Left renal pelvis (tissue), 4 donors: Measurements from ENCODE around the gene RHD. TPM values are rescaled to one million over a fixed set of nuclear protein-coding genes. Genes with fewer than 3 reads are reported as not detected.
"Not testable (repeated sequence)": the region's sequence is repeated elsewhere in the genome, so short reads cannot be mapped to it uniquely, and the experiment has no call there.

Experiments
- DNase-seq, 4 donors: peaks; one replicate each; pipeline ENCODE4 v3.0.0-alpha.2; 2013; ENCODE audit warnings: low read depth in 4 of 4, low spot score in 3 of 4
- polyA plus RNA-seq, 4 donors: library from polyadenylated mRNA; unstranded; fragments of 120-200 nt; gene quantifications; one replicate each; pipeline ENCODE4 v1.2.1, GENCODE V29; 2013; ENCODE audit not compliant: insufficient read length in 4 of 4

RHD gene
- polyA plus RNA-seq, 4 donors, result 0.57 to 3.8 (median 1.6) TPM

GRCh38 chr1:25255706-25256577 is 16.4 kb upstream of the RHD start:
- DNase-seq, result no peak

- DNase-seq, result no peak
These were observed 15.7 kb upstream of the RHD start for GRCh38 chr1:25256578-25256965.

GRCh38 chr1:25257196-25257595 is 15.1 kb upstream of the RHD start:
- no peak for DNase-seq

DNA sequence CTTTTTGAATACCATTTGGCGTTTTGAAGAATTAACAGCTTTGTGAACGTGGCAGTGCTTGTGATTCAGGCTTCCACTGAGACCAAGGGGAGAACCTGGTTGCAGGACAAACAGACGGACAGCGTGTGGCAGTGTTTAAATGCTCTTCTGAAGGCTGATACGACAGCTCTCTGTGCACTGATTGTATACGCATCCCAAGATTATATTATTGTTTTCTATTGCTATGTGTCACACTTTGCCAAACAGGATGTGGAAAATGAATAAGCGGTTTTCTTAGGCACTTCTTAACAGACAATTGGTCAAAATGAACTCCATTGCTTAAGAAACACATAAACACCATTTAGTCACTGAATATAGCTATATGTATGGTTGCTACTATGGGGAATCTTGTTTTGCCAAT is 12.5 kb upstream of the RHD start:
- not testable (repeated sequence) for DNase-seq

DNA sequence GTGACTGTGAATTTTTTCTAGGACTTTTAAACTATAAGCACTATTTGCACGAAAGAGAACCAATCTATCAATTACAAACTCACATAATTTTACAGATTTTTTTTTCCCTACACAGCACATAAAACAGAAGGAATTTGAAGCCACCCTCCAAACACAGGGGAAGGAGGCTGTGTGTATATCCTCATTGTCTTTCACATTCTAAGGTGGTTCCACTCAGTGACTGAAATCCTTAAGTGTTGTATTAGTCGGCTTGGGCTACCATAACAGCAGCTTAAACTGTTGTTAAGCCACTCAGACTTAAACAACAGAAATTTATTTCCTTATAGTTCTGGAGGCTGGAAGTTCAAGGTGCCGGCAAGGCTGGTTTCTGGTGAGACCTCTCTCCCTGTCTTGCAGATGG is 12.0 kb upstream of the RHD start:
- DNase-seq, result not testable (repeated sequence)

DNA sequence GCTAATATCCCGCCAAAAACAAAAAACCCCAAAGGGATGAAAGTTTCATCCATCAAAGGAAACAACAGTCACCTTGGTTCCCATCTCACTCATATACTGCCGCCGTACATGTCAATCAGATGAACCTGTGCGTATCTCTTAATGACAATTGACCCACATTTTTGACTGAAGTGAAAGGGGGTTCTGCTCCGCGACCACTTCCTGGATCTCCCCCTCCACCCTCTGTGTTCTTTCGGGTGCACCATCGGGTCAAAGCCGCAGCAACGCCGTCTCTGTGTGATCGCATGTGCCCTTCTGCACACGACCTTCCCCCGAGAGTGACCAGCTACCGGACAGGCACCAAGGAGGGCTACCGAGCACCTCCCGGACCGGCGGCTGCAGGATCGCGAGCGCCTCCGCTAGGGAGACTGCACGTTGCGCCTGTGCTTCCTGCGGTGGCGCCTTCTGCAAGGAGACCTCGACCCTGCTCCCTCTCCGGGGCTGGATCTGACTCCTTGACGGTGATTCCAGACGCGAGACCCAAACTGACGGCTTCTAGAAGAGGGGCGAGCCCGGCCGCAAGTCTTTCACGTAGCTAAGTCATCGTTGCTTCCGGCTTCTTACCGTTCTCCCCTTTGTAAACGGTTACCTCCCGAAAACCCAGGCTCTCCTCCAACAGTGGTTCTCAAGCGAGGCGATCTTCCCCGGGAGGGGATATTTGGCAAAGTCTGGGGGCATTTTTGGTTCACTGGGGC is 5.6 kb upstream of the RHD start:
- not testable (repeated sequence) for DNase-seq

DNA sequence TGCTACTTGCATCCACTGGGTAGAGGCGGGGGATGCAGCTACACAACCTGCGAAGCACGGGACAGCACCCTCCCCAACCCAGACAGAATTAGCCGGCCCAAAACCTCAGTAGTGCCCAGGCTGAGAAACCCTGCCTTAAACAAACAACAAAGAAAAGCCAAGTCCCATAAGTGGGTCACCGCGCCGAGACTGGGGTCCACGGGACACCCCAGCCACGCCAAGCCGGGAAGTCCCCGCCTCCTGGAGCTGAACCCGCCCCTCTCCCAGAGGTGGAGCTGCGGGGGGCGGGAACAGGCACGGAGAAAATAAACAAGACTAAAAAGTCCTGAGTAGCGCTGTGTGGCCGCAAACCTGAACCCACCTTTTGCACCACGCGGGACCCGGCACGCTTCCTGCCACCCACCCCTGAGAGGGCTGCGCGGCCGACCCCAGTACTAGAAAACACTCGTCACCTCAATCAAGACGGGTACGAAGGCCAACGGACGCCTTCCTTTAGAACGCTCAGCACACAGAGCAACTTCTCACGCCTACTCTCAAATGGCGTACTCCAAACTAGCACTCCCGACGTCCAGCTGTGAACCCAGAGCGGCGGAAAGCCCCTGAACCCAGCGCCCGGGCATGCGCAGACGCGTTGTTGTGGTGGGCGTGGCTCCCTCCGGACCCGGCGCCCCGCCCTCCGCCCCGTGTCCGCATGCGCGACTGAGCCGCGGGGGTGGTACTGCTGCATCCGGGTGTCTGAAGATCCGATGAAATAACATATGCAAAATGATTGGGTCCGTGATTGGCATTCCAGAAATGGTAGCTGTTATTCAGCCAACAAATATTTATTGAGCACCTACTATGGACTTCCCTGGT is 4.8 kb upstream of the RHD start:
- peak in 1 of 4 donors; percentile 61 for DNase-seq

DNA sequence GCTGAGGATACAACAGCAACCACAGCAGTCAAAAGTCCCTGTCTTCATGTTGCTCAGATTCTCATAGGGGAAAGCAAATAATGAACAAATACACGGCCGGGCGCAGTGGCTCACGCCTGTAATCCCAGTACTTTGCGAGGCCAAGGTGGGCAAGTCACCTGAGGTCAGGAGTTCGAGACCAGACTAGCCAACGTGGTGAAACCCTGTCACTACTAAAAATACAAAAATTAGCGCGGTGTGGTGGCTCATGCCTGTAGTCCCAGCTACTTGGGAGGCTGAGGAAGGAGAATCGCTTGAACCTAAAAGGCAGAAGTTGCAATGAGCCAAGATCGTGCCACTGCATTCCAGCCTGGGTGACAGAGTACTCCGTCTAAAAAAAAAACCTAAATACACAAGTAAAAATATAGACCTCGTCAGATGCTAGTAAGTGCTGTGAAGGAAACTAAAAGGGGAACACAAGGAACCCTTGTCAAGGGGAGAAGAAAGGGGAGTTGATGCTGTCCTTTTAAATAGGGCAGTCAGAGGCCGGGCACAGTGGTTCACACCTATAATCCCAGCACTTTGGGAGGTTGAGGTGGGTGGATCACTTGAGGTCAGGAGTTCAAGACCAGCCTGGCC is 4.1 kb upstream of the RHD start:
- DNase-seq, result not testable (repeated sequence)

GRCh38 chr1:25275648-25276047 is 3.3 kb downstream of the RHD start:
- DNase-seq, result not testable (repeated sequence)

GRCh38 chr1:25277295-25277694 is 5.0 kb downstream of the RHD start:
- not testable (repeated sequence) for DNase-seq

DNA sequence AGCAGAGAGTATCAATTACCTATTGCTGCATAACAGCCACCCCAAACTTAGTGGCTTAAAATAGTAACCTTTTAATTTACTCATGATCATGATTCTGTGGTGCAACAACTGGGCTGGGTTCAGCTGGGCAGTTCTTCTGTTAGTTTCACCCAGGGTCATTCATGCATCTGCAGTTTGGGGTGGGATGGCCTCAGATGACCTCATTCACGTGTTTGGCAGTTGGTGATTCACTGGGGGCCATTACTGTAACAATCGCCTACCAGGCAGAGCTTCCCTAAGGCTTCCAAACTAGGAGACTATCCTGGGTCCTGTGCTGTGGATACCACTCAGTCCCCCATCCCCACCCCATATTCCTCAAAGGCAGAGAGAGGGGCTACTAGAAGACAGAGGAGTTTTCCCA is 6.0 kb downstream of the RHD start:
- not testable (repeated sequence) for DNase-seq

DNA sequence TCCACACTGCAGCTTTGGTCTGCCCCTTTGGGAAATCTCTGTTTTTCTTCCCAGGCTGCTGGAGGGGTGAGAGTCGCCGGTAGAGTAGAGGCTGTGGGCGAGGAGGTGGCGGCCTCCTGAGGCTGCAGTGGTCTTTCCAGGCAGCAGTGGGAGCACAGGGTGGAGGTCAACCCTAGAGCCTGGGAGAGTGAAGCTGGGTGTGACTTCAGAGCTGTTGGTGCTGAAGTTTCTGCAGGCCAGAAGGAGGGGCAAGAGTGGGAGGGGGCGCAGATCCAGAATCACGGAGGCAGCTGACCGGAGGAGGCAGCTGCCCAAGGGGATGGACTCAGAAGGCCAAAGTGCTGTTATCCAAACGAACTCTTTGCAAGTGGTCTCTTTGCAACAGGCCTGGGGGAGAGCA is 6.5 kb downstream of the RHD start:
- DNase-seq, result not testable (repeated sequence)

DNA sequence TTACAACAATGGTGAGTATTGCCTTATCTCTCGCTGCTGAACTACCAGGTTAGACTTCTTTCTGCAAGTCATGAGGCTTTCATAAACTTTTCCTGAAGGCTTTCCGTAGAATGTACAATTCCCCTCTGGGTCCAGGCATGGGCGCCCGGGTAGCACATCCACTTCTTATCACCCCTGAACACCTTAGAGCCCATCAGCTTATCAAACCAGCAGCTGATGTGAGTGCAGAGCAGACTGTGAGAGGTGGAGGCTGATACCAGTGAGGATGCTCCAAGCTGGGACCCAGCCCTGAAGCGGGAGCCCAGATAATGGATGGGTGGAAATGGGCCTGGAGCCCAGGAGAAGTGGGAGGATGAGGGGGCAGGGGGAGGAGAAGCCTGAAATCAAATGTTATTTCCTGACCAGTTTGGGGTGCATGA is 7.4 kb downstream of the RHD start:
- DNase-seq, result not testable (repeated sequence)

DNA sequence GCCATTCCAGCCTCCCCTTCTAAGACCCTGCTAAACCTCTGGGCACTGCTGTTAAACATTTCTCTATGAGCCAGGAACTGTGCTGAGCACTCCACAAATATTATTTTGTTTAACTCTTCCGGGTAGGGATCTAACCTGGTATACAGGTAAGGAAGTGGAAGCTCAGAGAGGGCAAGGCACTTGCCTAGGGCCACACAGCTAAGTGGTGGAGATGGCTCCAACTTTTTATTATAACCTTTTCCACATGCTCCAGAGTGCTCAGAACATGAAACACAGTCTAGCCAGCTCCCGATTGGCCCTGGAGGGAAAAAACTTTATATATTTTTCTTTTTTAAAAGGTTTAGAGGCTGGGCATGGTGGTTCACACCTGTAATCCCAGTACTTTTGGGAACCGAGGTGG is 13.6 kb downstream of the RHD start:
- not testable (repeated sequence) for DNase-seq

DNA sequence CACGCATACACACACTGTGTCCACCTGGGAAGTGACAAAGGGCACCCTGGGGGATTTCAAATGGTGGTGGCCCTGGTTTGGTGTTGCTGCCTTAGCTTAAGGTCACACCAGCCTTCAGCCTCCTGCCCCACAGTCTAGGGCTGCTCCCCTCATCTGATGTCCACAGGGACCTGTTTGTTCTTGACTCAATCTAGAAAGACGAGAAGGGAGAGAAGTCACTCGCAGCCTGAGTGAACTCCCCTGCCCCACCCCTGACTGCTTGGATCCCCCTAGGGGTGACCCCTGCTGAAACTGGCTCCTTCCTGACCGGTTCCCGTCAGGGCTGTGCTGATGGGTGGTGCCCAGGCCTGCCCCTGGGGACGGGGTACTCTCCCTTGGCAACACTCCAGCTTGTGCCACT is 14.9 kb downstream of the RHD start:
- not testable (repeated sequence) for DNase-seq

DNA sequence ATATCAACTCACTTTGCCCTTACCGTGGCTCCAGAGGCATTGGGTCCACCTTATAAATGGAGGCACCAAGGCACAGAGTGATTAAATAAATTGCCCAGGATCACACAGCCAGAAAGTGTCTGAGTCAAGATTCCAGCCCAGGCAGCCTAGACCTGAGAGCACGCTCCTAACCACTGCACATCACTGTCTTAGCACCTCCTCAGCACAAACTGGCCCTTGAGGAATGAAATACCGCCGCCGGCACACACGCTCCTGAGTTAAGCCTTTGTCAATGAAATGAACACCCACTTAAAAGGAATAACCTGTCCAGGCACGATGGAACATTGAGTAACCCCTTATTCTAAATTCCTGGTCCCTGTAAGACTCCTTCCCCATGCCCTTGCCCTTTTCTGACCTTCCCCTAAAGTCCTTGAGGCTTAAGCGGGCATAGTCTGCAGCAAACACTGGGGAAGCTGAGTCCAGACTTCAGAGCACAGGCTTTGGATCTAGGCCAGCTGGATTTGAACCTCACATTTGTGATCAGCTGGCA is 16.3 kb downstream of the RHD start:
- not testable (repeated sequence) for DNase-seq

DNA sequence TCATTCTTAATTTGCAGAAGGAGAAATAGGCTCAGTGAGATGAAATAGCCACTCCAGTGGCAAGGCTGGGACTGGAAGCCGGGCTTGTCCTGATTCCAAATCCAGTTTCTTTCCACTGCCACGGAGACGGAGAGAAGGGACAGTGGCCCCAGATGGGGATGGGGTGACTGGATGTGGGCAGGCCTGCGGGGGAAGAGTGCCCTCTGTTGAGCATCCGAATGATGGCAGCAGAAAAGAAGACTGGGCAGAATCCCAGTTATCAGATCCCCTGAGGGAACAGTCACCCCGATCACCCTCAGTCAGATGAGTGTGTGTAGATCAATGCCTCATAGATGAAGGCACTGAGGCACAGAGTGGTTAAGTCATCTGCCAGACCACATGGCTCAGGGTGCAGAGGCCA is 17.7 kb downstream of the RHD start:
- DNase-seq, result not testable (repeated sequence)

DNA sequence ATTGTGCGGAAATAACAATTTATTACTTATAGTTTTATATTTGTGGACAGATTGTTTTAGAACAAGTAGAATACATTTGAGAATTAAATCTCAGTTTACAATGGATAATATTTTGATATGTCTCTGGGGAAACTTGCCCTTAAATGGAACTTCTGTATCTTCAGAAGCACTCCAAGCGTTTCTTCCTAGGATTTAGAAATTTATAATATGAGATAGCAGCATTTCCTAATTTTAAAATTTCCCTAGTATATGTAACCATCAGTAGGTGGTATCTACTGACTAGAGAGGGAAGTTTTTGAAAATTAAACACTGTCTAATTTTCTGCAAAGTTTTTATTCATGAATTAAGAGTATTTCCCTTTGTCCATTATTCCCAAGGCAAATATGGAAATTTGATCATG is 21.1 kb downstream of the RHD start:
- not testable (repeated sequence) for DNase-seq

DNA sequence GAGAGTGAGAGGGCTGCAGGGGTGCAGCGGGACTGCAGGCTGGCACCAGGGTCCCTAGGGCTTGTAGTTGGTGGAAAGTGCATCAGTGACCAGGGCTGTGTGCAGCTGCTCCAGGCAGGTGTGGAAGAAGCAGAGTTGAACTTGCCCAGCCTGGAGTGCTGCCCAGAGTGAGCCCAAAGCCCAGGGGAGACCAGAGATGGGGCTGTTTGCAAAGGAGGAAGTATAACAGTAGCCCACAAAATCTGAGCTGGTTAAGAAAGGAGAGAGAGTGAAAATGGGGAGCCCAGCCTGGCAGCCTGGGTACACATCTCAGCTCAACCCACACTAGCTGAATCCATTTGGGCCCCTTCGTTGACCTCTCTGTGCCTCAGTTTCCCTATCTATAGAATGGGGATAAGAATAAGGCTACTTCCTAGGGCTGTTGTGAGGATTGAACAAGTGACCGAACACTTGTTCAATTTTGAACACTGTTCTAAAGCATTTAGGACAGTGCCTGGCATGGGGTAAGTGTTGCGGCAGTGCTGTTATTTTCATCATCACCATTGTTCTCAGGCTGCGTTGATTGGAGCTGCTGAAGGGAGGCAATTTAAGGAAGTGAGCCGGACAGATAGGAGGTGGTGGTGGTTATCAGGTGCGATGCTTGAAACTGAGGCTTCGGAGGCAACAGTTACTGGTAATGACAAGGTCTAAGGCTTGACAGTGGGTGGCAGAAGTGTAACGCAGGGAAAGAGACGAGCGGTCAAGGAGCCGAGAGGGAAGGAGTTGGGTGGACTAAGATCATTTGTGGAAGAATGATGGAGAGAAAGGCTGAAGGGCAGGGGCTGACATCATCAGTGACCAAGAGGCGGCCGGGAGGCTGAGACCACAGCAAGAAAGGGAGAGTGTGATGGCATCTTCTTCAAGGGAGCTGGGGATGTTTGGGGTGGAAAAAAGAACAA is 22.8 kb downstream of the RHD start:
- not testable (repeated sequence) for DNase-seq
